ENCODE results near the gene STK11IP. TPM values are rescaled to one million over a fixed set of nuclear protein-coding genes. Genes with fewer than 3 reads are reported as not detected.

STK11IP gene
- polyA plus RNA-seq, 1 donor from 2014 or later: 54.9 TPM

DNA sequence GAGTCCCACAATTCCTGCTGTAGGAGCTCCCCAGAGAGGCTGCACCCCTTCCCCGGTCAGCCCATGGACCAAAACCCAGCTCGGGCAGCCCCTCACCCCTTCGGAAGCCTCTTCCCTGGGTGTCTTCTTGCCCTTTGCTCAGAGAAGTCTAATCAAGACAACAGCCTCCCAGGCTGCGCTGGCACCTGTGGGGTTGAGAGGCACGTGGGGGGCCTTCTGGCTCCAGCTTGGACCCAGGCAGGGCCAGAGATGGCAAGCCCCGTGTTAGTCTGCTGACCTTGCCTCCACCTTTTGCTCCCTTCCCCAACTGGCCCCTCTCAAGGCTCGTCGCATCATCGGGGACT lies 40.2 kb downstream of the STK11IP start:
- H3K4me3 ChIP-seq (ENCODE audit: low read length): no peak overlapping the region

DNA sequence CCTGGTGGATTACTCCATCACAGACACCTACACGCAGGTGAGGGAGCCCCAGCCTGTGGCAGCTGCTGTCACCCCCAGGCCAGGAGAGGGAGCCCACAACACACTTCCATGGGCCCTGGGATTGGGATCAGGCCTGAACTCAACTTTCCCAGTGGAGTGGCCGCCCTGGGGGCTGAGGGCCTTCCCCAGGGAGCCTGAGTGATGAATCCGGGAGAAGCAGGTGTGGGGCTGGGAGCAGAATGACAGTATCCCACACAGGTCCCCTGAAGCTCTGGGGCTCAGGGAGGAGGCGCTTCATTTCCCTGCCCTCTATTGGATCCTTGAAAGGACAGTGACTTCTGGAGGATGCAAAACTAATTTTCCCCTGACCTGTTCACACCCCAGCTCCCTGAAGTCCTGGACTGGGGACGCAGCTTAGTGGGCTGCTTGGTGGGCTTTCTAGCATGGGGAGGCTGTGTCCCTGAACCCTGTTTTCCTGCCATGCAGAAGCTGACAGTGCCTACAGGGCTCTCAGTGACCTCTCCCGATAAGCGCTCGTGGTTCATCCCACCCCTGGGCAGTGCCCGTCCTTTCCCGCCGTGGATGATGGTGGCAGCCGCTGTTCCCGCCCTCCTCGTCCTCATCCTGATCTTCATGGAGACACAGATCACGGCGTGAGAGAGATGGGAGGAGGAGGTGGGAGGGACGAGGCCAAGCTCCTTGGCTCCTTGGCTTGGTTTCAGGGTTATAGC lies 40.7 kb downstream of the STK11IP start:
- no peaks in the 10 kb centered on the region for H3F3A ChIP-seq (ENCODE audit: insufficient read depth, low read length, poor library complexity, severe bottlenecking)
- H3K27ac ChIP-seq (ENCODE audit: low read length): no peak overlapping the region

More for the DNA sequence above, 40.2 kb downstream of the STK11IP start:
- H3F3A ChIP-seq (ENCODE audit: insufficient read depth, low read length, poor library complexity, severe bottlenecking): no peaks in the 10 kb centered on the region
- no peak overlapping the region for H3K9ac ChIP-seq (ENCODE audit: low read length)
- H3K79me2 ChIP-seq (replicated peaks; ENCODE audit: insufficient read depth, low read length): no peaks in the 10 kb centered on the region
- TF ChIP-seq EZH2 (IDR thresholded peaks at IDR 0.05; ENCODE audit: borderline replicate concordance, insufficient read depth, low read length, poor library complexity, severe bottlenecking) (no peak), RAD21 (conservative IDR thresholded peaks at IDR 0.05) (no peak), EP300 (conservative IDR thresholded peaks at IDR 0.05; ENCODE audit: poor library complexity, severe bottlenecking) (no peak), SMC3 (conservative IDR thresholded peaks at IDR 0.05; ENCODE audit: poor library complexity) (no peak), TAF1 (IDR thresholded peaks at IDR 0.05; ENCODE audit: low read depth) (no peak), POLR2AphosphoS5 (IDR thresholded peaks at IDR 0.05) (no peak), MXI1 (conservative IDR thresholded peaks at IDR 0.05; ENCODE audit: poor library complexity, severe bottlenecking) (no peak)
- TF ChIP-seq, protein P1, sequence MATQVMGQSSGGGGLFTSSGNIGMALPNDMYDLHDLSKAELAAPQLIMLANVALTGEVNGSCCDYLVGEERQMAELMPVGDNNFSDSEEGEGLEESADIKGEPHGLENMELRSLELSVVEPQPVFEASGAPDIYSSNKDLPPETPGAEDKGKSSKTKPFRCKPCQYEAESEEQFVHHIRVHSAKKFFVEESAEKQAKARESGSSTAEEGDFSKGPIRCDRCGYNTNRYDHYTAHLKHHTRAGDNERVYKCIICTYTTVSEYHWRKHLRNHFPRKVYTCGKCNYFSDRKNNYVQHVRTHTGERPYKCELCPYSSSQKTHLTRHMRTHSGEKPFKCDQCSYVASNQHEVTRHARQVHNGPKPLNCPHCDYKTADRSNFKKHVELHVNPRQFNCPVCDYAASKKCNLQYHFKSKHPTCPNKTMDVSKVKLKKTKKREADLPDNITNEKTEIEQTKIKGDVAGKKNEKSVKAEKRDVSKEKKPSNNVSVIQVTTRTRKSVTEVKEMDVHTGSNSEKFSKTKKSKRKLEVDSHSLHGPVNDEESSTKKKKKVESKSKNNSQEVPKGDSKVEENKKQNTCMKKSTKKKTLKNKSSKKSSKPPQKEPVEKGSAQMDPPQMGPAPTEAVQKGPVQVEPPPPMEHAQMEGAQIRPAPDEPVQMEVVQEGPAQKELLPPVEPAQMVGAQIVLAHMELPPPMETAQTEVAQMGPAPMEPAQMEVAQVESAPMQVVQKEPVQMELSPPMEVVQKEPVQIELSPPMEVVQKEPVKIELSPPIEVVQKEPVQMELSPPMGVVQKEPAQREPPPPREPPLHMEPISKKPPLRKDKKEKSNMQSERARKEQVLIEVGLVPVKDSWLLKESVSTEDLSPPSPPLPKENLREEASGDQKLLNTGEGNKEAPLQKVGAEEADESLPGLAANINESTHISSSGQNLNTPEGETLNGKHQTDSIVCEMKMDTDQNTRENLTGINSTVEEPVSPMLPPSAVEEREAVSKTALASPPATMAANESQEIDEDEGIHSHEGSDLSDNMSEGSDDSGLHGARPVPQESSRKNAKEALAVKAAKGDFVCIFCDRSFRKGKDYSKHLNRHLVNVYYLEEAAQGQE (IDR thresholded peaks at IDR 0.05; ENCODE audit: borderline replicate concordance): no peak
- TF ChIP-seq, protein P2, sequence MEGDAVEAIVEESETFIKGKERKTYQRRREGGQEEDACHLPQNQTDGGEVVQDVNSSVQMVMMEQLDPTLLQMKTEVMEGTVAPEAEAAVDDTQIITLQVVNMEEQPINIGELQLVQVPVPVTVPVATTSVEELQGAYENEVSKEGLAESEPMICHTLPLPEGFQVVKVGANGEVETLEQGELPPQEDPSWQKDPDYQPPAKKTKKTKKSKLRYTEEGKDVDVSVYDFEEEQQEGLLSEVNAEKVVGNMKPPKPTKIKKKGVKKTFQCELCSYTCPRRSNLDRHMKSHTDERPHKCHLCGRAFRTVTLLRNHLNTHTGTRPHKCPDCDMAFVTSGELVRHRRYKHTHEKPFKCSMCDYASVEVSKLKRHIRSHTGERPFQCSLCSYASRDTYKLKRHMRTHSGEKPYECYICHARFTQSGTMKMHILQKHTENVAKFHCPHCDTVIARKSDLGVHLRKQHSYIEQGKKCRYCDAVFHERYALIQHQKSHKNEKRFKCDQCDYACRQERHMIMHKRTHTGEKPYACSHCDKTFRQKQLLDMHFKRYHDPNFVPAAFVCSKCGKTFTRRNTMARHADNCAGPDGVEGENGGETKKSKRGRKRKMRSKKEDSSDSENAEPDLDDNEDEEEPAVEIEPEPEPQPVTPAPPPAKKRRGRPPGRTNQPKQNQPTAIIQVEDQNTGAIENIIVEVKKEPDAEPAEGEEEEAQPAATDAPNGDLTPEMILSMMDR (IDR thresholded peaks at IDR 0.05; ENCODE audit: poor library complexity, severe bottlenecking): no peak
- no peaks in the 10 kb centered on the region for H4K20me1 ChIP-seq (ENCODE audit: insufficient read depth)
- no peak overlapping the region for H2AFZ ChIP-seq (ENCODE audit: low read depth, low read length)
- no peaks in the 10 kb centered on the region for H3K9me3 ChIP-seq (ENCODE audit: low read length)
- no peaks in the 10 kb centered on the region for H3K9me2 ChIP-seq (ENCODE audit: insufficient read depth, low read length)
- H3K27me3 ChIP-seq (ENCODE audit: insufficient read depth, low read depth, low read length): no peaks in the 10 kb centered on the region
- H3K36me3 ChIP-seq (ENCODE audit: insufficient read depth, low read length): no peaks in the 10 kb centered on the region
- no peak overlapping the region for H3K27ac ChIP-seq (ENCODE audit: low read length)
- no peak overlapping the region for H3K4me2 ChIP-seq (ENCODE audit: low read length)

More for the DNA sequence above, 40.7 kb downstream of the STK11IP start:
- H3K4me2 ChIP-seq (ENCODE audit: low read length): no peak overlapping the region
- H4K20me1 ChIP-seq (ENCODE audit: insufficient read depth): no peaks in the 10 kb centered on the region
- no peak overlapping the region for H3K4me3 ChIP-seq (ENCODE audit: low read length)
- H3K9ac ChIP-seq (ENCODE audit: low read length): no peak overlapping the region
- TF ChIP-seq, protein P1 (IDR thresholded peaks at IDR 0.05; ENCODE audit: borderline replicate concordance): no peak
- TF ChIP-seq, protein P2 (IDR thresholded peaks at IDR 0.05; ENCODE audit: poor library complexity, severe bottlenecking): no peak
- no peak for TF ChIP-seq TAF1 (IDR thresholded peaks at IDR 0.05; ENCODE audit: low read depth)
- no peak for TF ChIP-seq EZH2 (IDR thresholded peaks at IDR 0.05; ENCODE audit: borderline replicate concordance, insufficient read depth, low read length, poor library complexity, severe bottlenecking)
- no peak for TF ChIP-seq RAD21 (conservative IDR thresholded peaks at IDR 0.05)
- H2AFZ ChIP-seq (ENCODE audit: low read depth, low read length): no peak overlapping the region
- no peaks in the 10 kb centered on the region for H3K27me3 ChIP-seq (ENCODE audit: insufficient read depth, low read depth, low read length)
- no peaks in the 10 kb centered on the region for H3K36me3 ChIP-seq (ENCODE audit: insufficient read depth, low read length)
- H3K9me2 ChIP-seq (ENCODE audit: insufficient read depth, low read length): no peaks in the 10 kb centered on the region
- no peaks in the 10 kb centered on the region for H3K79me2 ChIP-seq (replicated peaks; ENCODE audit: insufficient read depth, low read length)
- no peaks in the 10 kb centered on the region for H3K9me3 ChIP-seq (ENCODE audit: low read length)
